Erythroblast (primary cell): ENCODE measurements around the gene DLGAP4.

Experiments used
- GATA1 ChIP-seq: IDR thresholded peaks from 2 replicates; pipeline ENCODE4 v1.6.1; 2011; ENCODE audit warnings: low read depth, mild to moderate bottlenecking, control low read depth, low read length, moderate library complexity
- POLR2A ChIP-seq: IDR thresholded peaks from 2 replicates; pipeline ENCODE4 v1.6.1; 2011; ENCODE audit warnings: mild to moderate bottlenecking, low read length

GRCh38 chr20:36526521-36527011, 220.4 kb downstream of the DLGAP4 start:
- TF ChIP-seq POLR2A (no peak), GATA1 (no peak)
